ENCODE measurements around the gene TRAF1. TPM values are rescaled to one million over a fixed set of nuclear protein-coding genes. Genes with fewer than 3 reads are reported as not detected.

TRAF1 gene
- total and polyA plus RNA-seq, 3 donors from 2014 or later = 3.9 to 8.6 (median 6.5) TPM

DNA sequence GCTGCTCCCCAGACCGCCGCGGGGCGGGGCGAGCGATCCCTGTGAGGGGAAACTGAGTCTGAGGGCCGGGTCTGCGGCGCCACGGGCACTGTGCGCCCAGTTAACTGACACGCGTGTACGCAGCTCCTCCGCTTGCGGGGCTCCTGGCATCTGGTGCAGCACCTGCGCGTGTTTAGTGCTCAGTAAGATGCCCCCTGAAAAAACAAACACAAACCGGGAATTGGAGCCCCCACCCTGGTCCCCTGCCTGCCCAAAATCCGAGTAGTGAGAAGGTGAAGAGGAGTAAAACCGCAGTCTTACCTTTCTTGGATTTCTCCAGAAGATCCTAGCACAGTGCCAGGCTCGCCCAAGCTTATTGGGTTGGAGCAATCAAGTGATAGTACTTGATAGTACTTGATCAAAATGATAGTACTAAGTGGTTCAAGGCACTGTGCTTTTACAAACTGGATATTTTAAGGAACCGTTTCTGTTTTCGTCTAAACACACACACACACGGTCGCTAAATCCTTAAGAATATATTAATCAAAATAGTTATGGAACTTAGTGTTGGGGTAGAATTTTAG, 2.7 kb upstream of the TRAF1 start:
- Histone ChIP-seq H3K9me3 (no peaks in the 10 kb centered on the region), H3K36me3 (ENCODE audit: low read depth, missing control alignments) (no peaks in the 10 kb centered on the region), H3K27ac (peak overlapping the region; percentile 82 to 89), H3K4me3 (peak overlapping the region; percentile 73 to 84), H3K4me1 (peaks cover 22% of the 10 kb centered on the region), H3K27me3 (no peaks in the 10 kb centered on the region)
- no peak for DNase-seq
- TF ChIP-seq, protein P1, sequence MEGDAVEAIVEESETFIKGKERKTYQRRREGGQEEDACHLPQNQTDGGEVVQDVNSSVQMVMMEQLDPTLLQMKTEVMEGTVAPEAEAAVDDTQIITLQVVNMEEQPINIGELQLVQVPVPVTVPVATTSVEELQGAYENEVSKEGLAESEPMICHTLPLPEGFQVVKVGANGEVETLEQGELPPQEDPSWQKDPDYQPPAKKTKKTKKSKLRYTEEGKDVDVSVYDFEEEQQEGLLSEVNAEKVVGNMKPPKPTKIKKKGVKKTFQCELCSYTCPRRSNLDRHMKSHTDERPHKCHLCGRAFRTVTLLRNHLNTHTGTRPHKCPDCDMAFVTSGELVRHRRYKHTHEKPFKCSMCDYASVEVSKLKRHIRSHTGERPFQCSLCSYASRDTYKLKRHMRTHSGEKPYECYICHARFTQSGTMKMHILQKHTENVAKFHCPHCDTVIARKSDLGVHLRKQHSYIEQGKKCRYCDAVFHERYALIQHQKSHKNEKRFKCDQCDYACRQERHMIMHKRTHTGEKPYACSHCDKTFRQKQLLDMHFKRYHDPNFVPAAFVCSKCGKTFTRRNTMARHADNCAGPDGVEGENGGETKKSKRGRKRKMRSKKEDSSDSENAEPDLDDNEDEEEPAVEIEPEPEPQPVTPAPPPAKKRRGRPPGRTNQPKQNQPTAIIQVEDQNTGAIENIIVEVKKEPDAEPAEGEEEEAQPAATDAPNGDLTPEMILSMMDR (IDR thresholded peaks at IDR 0.05) = no peak
- TF ChIP-seq POLR2A (IDR thresholded peaks at IDR 0.05) = no peak
- intact Hi-C loops (cut with DNase I; ENCODE audit: low total_unique reads) = loop anchor here (5.0 kb wide), 1 partner anchor 52 kb away; the partner anchor contains the start of gene PHF19
- WGBS, 2 donors = 24 to 25% methylated on average over 20 to 25 of the region's 26 CpGs

DNA sequence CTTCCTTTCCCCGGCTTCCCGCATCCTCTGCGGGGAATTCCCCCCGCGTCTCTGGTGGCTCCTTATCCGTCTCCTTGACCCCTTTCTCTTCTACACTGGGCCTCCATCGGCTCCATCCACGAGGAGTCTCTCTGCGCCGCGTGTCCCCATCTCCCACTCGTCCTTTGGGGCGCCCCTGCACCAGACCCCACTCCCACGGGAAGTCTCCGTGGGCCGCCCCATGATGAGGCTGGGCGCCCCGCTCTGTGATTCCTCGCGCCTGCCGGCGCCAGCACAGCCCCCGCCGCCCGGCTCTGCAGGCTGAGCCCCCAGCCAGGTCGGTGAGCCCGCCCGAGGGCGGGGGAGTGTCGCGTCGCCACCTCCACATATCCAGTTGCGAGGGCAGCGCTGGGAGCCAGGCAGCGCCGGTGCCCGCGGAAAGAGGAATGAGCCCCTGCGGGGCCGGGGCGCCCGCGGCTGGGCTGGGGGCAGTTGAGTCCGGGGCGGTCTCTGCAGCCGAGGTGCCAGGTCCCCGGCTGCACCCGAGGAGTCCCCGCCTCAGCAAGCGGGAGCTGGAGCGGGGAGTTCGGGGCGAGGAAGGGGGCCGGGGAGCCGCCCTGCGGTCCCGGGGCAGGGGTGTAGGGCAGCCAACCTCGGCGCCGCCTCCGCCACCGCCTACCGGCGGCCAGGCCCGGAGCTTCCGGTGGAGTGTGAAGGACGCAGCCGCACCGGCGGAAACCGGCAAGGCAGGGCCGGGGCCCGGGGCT, 2.1 kb upstream of the TRAF1 start:
- TF ChIP-seq, protein P1 (IDR thresholded peaks at IDR 0.05) = peak in 1 of 3 experiments; percentile 43
- no peak for TF ChIP-seq POLR2A (IDR thresholded peaks at IDR 0.05)
- peak; percentile 74 for DNase-seq
- intact Hi-C loops (cut with DNase I; ENCODE audit: low total_unique reads) = loop anchor here (5.0 kb wide), 1 partner anchor 51 kb away; the partner anchor contains the start of gene PHF19
- WGBS, 2 donors = 0 to 1% methylated on average over 17 to 68 of the region's 73 CpGs
- H3K9me3 ChIP-seq = no peaks in the 10 kb centered on the region
- H3K4me3 ChIP-seq = peak overlapping the region; percentile 73 to 84
- no peaks in the 10 kb centered on the region for H3K36me3 ChIP-seq (ENCODE audit: low read depth, missing control alignments)
- peaks cover 16% of the 10 kb centered on the region for H3K4me1 ChIP-seq
- H3K27ac ChIP-seq = peak overlapping the region; percentile 82 to 89
- H3K27me3 ChIP-seq = no peaks in the 10 kb centered on the region

DNA sequence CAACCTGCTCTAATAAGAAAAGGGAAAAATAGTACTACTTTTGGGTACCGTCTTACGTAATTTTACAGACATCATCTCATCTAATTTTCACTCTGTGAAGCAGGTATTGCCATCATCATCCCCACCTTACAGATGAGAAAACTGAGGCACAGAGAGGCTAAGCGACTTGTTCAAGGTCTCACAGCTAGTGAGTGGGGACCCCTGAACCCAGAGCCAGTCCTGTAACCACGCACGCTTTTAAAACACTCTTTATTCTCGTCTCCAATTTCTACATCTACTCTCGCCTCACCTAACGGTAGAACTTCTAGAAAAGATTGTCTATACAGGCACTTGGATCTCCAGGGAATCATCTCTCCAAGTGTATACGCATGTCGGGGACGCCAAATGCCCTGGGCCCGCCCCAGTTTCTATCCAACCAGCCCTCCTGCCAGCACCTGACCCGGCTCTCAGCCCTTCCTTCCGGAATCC, 1.5 kb upstream of the TRAF1 start:
- no peaks in the 10 kb centered on the region for H3K27me3 ChIP-seq
- peaks cover 15% of the 10 kb centered on the region for H3K4me1 ChIP-seq
- H3K36me3 ChIP-seq (ENCODE audit: low read depth, missing control alignments) = no peaks in the 10 kb centered on the region
- no peaks in the 10 kb centered on the region for H3K9me3 ChIP-seq
- intact Hi-C loops (cut with DNase I; ENCODE audit: low total_unique reads) = loop anchor here (5.0 kb wide), 1 partner anchor 51 kb away; the partner anchor contains the start of gene PHF19
- no peak for TF ChIP-seq POLR2A (IDR thresholded peaks at IDR 0.05)
- TF ChIP-seq, protein P1 (IDR thresholded peaks at IDR 0.05) = no peak
- peak overlapping the region; percentile 73 to 84 for H3K4me3 ChIP-seq
- DNase-seq = peak; percentile 70
- 31 to 44% methylated on average over 14 of the region's 14 CpGs for WGBS, 2 donors
- H3K27ac ChIP-seq = peak overlapping the region; percentile 82 to 89

DNA sequence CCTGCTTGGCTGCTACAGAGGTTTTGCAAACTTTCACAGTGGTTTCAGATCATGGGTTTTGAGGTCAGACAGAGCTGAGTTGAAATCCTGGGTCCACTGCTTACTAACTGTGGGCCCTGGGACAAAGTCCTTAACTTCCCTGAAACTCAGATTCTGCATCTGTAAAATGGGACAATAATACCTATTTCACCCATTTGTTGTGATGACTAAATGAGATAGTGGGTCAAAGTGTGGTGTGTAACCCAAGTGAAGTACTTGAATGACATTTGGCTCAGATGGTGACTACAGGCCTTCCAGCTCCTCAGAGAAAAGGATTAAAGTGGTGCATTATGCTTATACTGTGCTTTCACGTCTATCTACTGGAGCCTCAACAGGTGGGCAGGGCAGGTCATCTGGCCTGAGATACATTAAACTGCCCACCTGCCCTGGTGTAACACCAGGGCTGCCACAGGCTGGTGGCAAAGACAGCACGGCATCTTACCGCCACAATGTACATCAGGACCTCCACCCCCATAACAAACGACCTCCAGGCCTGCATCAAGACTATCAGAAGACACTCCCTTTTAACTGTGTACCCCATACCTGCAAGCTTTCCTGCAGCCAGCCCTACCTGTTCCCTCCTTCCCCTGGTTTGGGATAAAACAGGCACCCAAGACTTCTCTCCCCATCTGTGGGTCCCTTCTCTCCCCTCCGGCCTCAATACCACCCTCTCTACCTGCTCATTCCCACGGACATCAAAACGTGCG, 846 bp upstream of the TRAF1 start:
- 54 to 58% methylated on average over 8 of the region's 8 CpGs for WGBS, 2 donors
- no peak overlapping the region for H3K4me3 ChIP-seq

More for the DNA sequence above, 846 bp upstream of the TRAF1 start:
- Histone ChIP-seq H3K36me3 (ENCODE audit: low read depth, missing control alignments) (no peaks in the 10 kb centered on the region), H3K9me3 (no peaks in the 10 kb centered on the region), H3K27ac (peak overlapping the region in 1 of 2 donors; percentile 82), H3K27me3 (no peaks in the 10 kb centered on the region), H3K4me1 (peaks cover 15% of the 10 kb centered on the region)
- no peak for TF ChIP-seq POLR2A (IDR thresholded peaks at IDR 0.05)
- TF ChIP-seq, protein P1 (IDR thresholded peaks at IDR 0.05) = no peak
- intact Hi-C loops (cut with DNase I; ENCODE audit: low total_unique reads) = loop anchor here (5.0 kb wide), 1 partner anchor 50 kb away; the partner anchor contains the start of gene PHF19
- no peak for DNase-seq

Measured in testis (tissue), 3 donors.